Tibial nerve (tissue), 4 donors: ENCODE measurements around the gene GLUD2. TPM values are rescaled to one million over a fixed set of nuclear protein-coding genes. Genes with fewer than 3 reads are reported as not detected.

Experiments used
- DNase-seq, 2 donors: peaks; one replicate each; pipeline ENCODE4 v3.0.0-alpha.2; 2019; ENCODE audit warnings: low spot score in 2 of 2
- H3K27ac ChIP-seq, 4 donors: fragments of 200-600 bp; sonication (generic) in 3 of 4; one replicate each; pipeline ENCODE4 v1.5.1; 2017 to 2019; ENCODE audit warnings: mild to moderate bottlenecking in 1 of 4
- H3K27me3 ChIP-seq, 2 donors: fragments of 200-600 bp; sonication (generic) in 1 of 2; one replicate each; pipeline versions ENCODE4 v1.5.1 to v1.6.0; 2017 to 2019
- H3K36me3 ChIP-seq, 3 donors: fragments of 200-600 bp; sonication (generic); one replicate each; pipeline ENCODE4 v1.5.1; 2018 to 2019
- H3K4me1 ChIP-seq, 4 donors: fragments of 200-600 bp; sonication (generic) in 3 of 4; one replicate each; pipeline ENCODE4 v1.5.1; 2017 to 2019
- H3K4me3 ChIP-seq, 4 donors: fragments of 200-600 bp; sonication (generic) in 3 of 4; one replicate each; pipeline ENCODE4 v1.5.1; 2017 to 2019; ENCODE audit warnings: mild to moderate bottlenecking in 1 of 4, moderate library complexity in 1 of 4
- H3K9me3 ChIP-seq, 4 donors: fragments of 200-600 bp; sonication (generic) in 3 of 4; one replicate each; pipeline ENCODE4 v1.5.1; 2017 to 2019
- EP300 ChIP-seq, 2 donors: sonication (generic); formaldehyde crosslinking; IDR thresholded peaks; one replicate each; pipeline ENCODE4 v1.6.1; 2017; ENCODE audit warnings: antibody characterized with exemption in 2 of 2, mild to moderate bottlenecking in 1 of 2
- POLR2A ChIP-seq, 2 donors: fragments of 450-650 bp; IDR thresholded peaks; one replicate each; pipeline ENCODE4 v1.6.1; 2017; ENCODE audit warnings: antibody characterized with exemption in 2 of 2, mild to moderate bottlenecking in 2 of 2, moderate library complexity in 2 of 2
- WGBS, 2 donors: methylation state at CpG; one replicate each; pipeline ENCODE4 v1.1.5; 2018; 5-methylcytosine and 5-hydroxymethylcytosine counted together
- total RNA-seq, 4 donors: library from RNA; depleted of rRNA; stranded (reverse); fragments of >200 nt; gene quantifications; one replicate each; pipeline ENCODE4 v1.1.0, GENCODE V29; 2016
- TF ChIP-seq, protein P1 (sequence below), 5 experiments: fragments of 200-600 bp in 3 of 5; fragments of 450-650 bp in 2 of 5; sonication (generic) in 3 of 5; IDR thresholded peaks; one replicate each; pipeline ENCODE4 v1.5.1; 2016 to 2019; ENCODE audit warnings: antibody characterized with exemption in 5 of 5, mild to moderate bottlenecking in 3 of 5, moderate library complexity in 2 of 5

The GLUD2 gene
- total RNA-seq, 4 donors from 2014 or later: 0.59 to 8.1 (median 5.3) TPM

DNA sequence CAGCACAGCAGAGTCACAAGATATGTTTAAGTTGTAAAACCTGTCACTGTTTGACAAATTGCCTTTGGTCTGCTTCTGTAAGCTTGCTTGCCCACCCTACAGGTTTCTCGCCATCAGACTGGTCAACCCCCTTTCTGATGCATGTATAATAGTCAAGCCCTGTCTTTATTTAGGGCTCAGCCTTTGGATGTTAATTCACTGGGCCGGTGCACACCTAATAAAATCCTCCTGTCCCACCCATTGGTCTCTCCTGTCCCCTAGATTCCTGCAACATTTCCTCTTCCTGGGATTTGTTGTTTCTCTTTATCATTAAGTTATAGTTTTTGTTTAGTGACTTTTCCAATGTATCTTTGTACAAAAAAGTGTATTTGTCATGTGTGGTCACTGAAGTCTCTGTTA is 38.2 kb downstream of the GLUD2 start:
- no peak for DNase-seq
- no peaks in the 10 kb centered on the region for H3K27me3 ChIP-seq
- TF ChIP-seq POLR2A (IDR thresholded peaks at IDR 0.05) (no peak), EP300 (IDR thresholded peaks at IDR 0.05) (no peak)
- TF ChIP-seq, protein P1, sequence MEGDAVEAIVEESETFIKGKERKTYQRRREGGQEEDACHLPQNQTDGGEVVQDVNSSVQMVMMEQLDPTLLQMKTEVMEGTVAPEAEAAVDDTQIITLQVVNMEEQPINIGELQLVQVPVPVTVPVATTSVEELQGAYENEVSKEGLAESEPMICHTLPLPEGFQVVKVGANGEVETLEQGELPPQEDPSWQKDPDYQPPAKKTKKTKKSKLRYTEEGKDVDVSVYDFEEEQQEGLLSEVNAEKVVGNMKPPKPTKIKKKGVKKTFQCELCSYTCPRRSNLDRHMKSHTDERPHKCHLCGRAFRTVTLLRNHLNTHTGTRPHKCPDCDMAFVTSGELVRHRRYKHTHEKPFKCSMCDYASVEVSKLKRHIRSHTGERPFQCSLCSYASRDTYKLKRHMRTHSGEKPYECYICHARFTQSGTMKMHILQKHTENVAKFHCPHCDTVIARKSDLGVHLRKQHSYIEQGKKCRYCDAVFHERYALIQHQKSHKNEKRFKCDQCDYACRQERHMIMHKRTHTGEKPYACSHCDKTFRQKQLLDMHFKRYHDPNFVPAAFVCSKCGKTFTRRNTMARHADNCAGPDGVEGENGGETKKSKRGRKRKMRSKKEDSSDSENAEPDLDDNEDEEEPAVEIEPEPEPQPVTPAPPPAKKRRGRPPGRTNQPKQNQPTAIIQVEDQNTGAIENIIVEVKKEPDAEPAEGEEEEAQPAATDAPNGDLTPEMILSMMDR (IDR thresholded peaks at IDR 0.05): no peak

DNA sequence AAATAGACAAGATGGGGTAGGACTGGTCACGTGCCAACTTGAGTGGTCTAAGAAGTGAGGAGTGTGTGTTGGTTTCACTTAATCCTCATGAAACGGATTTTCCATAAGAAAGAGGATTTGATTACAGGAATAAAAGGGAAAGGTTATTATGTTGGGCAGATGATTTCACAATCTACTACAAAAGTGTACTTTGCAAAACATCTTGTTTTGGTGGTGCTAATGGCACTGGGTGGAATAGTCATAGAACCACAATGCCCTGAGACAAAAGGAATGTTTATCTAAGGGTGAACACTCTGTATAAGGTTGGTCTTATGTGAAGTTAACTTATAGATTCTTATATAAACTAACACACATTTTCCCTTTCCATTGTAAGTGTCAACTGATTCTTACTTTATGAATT is 45.6 kb downstream of the GLUD2 start:
- no peak overlapping the region for H3K27ac ChIP-seq
- no peak for DNase-seq
- H3K36me3 ChIP-seq: no peaks in the 10 kb centered on the region
- TF ChIP-seq POLR2A (IDR thresholded peaks at IDR 0.05) (no peak), EP300 (IDR thresholded peaks at IDR 0.05) (no peak)
- TF ChIP-seq, protein P1 (IDR thresholded peaks at IDR 0.05): no peak
- H3K9me3 ChIP-seq: no peaks in the 10 kb centered on the region
- 59% methylated on average over 2 of the region's 2 CpGs for WGBS, 2 donors
- H3K4me3 ChIP-seq: no peak overlapping the region
- no peaks in the 10 kb centered on the region for H3K4me1 ChIP-seq
- no peaks in the 10 kb centered on the region for H3K27me3 ChIP-seq

More for the DNA sequence above, 38.2 kb downstream of the GLUD2 start:
- Histone ChIP-seq H3K36me3 (no peaks in the 10 kb centered on the region), H3K4me3 (no peak overlapping the region), H3K9me3 (no peaks in the 10 kb centered on the region), H3K27ac (no peak overlapping the region), H3K4me1 (no peaks in the 10 kb centered on the region)
- WGBS, 2 donors: 67 to 68% methylated on average over 2 of the region's 2 CpGs

Other genes with a start within 250 kb of the GLUD2 start
- gene CT47B1, start 171.7 kb upstream of the GLUD2 start, total RNA-seq: not detected
- gene CT47A11, start 110.5 kb upstream of the GLUD2 start, total RNA-seq: not detected
- gene CT47A10, start 105.6 kb upstream of the GLUD2 start, total RNA-seq: not detected
- gene CT47A9, start 100.7 kb upstream of the GLUD2 start, total RNA-seq: not detected
- gene CT47A8, start 95.9 kb upstream of the GLUD2 start, total RNA-seq: not detected
- gene CT47A7, start 91.0 kb upstream of the GLUD2 start, total RNA-seq: not detected
- gene CT47A6, start 86.1 kb upstream of the GLUD2 start, total RNA-seq: not detected
- not detected for gene CT47A5, start 81.3 kb upstream of the GLUD2 start, total RNA-seq
- not detected for gene CT47A4, start 76.4 kb upstream of the GLUD2 start, total RNA-seq
- not detected for gene CT47A3, start 71.5 kb upstream of the GLUD2 start, total RNA-seq
- gene CT47A2, start 66.7 kb upstream of the GLUD2 start, total RNA-seq: not detected
- gene CT47A1, start 61.9 kb upstream of the GLUD2 start, total RNA-seq: not detected